GM12872 (cell line): ENCODE measurements around the gene PPP2R2B.

ENCODE experiments used
- TF ChIP-seq, protein P1 (sequence below): IDR thresholded peaks from 3 replicates; pipeline ENCODE4 v1.5.1; 2011; ENCODE audit warnings: low read depth, mild to moderate bottlenecking, low read length, moderate library complexity; ENCODE audit not compliant: insufficient read depth

The PPP2R2B gene

DNA sequence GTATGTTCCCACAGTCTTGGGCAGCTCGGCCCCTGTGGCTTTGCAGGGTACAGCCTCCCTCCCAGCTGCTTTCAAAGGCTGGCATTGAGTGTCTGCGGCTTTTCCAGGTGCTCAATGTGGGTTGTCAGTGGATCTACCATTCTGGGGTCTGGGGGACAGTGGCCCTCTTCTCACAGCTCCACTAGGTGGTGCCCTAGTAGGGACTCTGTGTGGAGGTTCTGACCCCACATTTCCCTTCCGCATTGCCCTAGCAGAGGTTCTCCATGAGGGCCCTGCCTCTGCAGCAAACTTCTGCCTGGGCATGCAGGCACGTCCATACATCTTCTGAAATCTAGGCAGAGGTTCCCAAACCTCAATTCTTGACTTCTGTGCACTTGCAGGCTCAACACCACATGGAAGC, 321.7 kb downstream of the PPP2R2B start:
- TF ChIP-seq, protein P1, sequence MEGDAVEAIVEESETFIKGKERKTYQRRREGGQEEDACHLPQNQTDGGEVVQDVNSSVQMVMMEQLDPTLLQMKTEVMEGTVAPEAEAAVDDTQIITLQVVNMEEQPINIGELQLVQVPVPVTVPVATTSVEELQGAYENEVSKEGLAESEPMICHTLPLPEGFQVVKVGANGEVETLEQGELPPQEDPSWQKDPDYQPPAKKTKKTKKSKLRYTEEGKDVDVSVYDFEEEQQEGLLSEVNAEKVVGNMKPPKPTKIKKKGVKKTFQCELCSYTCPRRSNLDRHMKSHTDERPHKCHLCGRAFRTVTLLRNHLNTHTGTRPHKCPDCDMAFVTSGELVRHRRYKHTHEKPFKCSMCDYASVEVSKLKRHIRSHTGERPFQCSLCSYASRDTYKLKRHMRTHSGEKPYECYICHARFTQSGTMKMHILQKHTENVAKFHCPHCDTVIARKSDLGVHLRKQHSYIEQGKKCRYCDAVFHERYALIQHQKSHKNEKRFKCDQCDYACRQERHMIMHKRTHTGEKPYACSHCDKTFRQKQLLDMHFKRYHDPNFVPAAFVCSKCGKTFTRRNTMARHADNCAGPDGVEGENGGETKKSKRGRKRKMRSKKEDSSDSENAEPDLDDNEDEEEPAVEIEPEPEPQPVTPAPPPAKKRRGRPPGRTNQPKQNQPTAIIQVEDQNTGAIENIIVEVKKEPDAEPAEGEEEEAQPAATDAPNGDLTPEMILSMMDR, result peak; percentile 32; the same call in 2 of the 3 replicates

DNA sequence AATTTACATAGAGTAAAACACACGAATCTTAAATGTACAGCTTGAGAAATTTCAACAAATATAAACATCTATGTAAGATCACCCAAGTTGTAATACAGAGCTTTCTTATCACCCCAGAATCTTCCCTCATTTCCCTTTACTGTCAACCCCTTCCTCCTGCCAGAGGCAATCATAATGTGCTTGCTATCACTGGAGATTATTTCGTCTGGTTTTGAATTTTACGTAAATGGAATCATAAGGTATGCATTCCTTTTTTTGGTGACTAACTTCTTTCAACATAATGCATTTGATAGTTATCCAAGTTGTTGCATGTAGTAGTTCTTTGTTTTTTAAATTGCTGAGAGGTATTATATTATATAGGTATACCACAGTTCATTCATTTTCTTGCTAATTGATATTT, 325.1 kb downstream of the PPP2R2B start:
- TF ChIP-seq, protein P1, result no peak

DNA sequence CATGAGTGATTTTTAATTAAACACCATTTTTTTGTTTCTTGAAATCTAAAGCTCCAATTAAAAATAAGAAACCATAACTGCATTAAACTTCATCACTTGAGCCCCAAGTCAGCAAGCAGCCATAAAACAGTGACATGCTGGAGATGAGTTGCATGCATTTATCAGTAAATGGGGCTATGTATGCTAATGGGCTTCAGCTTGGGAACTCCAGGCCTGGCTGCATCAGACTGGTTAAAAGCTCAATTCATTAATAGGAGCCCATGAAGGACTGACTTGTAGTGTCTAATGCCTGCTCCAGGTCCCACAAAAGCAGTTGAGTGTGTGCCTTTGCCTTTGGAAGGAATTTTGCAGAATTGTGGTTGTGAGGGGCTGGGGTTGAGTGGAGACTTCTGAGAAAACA, 328.9 kb downstream of the PPP2R2B start:
- TF ChIP-seq, protein P1, result no peak

DNA sequence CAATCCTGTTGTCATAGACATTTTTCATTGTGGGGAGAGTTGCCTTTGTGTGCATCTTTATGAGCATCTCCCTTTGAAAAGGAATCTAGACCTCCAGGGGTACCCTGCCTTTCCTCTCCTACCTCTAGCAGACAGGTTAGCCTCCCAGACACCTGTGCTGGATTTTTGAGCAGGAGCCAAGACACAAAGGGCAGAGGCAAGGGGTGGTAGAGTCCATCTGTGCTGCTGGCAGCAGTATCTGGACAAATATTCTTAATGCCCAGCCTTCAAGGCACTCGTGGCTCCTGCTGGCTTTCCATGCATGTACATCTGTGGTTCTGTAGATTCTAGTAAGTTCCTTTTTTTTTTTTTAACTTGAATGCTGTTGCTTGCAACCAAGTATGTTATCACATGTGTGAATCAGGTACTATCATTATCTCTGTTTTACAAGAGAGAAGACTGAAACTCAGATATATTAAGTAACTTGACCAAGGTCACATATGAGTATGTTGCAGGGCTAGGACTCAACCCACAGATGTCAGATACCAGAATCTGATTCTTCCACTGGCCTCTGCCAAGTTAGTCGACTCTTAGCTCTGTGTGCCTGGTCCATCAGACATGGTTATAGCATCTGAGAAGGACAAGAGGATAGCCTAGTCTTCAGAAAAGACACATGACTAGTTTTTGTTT, 329.6 kb downstream of the PPP2R2B start:
- TF ChIP-seq, protein P1, result no peak

DNA sequence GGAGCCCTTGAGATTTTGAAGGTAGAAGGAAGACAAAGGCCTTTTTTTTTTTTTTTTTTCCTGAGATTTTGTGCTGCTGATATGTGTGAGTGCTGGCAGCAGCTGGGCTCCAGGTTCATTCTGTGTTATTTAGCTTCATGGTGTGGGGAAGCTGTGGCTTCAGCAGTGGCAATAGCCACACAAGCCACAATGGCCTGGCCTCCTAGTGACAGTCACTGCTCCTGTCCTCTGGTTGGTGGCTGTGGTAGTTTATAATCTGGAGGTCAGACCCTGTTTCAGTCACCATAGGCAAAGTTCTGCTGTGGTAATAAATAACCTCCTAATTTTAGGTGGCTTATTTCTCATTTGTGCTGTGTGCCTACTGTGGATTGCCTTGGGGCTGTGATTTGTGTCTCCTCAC, 334.3 kb downstream of the PPP2R2B start:
- TF ChIP-seq, protein P1, result no peak

DNA sequence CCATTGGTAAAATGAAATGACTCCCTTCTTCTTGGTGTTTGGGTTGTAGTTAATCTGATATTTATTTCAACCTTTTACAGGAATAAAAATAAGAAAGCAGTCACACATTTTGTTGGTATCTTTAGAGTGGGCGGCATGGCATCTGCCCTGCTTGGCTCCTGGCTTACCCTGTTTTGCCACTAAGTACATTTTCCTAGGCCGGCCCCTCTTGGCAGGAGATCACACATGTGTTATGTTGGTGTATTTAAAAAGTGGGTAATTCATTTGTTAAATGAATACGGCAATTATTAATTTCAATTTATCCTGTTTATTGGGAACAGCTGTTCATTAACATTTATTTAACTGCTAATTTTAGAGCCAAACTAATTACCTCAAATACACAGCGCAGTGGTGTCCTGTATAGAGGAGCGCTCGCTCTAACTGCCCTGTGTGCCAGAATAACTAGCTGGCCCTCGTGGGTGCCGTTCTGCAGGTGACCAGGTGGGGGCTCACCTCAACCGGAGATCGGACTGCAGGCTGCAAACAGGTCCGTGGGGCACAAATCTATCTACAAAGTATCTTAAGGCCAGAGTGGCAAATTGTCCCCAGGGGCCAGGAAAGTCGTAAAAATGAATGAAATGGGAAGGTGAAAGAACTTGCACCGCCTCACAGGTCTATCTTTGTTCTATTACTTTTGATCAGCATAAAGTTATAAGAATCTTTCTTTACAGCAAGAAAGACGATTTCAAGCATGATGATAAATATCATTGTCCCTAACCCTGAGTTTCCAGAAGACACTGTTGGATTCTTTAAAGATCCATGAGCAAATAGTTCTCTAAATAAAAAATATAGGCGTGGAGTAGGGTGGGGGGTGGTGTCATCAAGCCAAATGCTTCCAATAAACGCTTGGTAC, 336.4 kb downstream of the PPP2R2B start:
- TF ChIP-seq, protein P1, result peak; percentile 90

DNA sequence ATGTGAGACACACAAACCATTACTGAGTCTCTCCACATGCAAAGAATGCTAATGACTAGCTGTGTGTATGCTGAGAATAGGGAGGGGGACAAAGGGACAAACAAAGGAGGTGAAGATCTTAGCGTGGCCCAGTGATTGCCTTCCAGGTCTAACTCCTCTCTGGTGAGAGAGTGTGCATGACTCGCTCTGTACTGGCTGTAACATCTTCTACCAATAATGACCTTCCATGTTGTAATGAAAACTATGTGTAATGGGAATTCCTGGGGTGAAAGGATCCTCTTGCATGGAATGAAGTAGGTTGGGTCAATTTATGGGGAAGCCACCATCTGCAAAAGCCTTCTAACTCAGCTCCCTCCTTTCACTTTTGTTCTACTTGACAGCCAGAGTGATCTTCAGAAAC, 338.1 kb downstream of the PPP2R2B start:
- TF ChIP-seq, protein P1, result no peak
